ENCODE results near the gene CTIF.

Gene CTIF

GRCh38 chr18:48871391-48872166, 332.7 kb downstream of the CTIF start:
- DNase-seq (ENCODE audit: insufficient read length, low spot score) (no peak), FAIRE-seq (no peak)
- TF ChIP-seq CTCF (IDR thresholded peaks at IDR 0.05; ENCODE audit: insufficient read depth, missing control alignments), result no peak

GRCh38 chr18:48872234-48873145, 333.7 kb downstream of the CTIF start:
- FAIRE-seq (no peak), DNase-seq (ENCODE audit: insufficient read length, low spot score) (no peak)
- no peak for TF ChIP-seq CTCF (IDR thresholded peaks at IDR 0.05; ENCODE audit: insufficient read depth, missing control alignments)

DNA sequence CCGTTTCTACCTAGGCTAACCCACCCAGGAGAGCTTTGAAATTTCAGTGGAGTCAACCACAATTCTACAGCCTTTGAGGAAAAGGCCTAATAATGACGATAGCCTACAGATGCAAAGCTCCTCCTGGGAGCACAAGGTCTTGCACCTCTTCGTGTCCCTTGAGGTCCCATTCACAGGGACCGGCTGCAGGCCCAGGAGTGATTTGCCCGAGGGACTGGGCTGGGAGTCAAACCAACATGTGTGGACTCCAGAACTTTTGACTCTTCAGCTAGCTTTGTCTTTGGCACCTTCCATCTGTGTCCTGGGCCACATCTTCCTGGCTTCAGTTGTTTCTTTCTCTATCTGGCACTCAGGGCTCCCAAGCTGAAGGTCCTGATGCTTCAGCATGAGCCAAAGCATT, 335.4 kb downstream of the CTIF start:
- FAIRE-seq (no peak), DNase-seq (ENCODE audit: insufficient read length, low spot score) (no peak)
- no peak for TF ChIP-seq CTCF (IDR thresholded peaks at IDR 0.05; ENCODE audit: insufficient read depth, missing control alignments)

DNA sequence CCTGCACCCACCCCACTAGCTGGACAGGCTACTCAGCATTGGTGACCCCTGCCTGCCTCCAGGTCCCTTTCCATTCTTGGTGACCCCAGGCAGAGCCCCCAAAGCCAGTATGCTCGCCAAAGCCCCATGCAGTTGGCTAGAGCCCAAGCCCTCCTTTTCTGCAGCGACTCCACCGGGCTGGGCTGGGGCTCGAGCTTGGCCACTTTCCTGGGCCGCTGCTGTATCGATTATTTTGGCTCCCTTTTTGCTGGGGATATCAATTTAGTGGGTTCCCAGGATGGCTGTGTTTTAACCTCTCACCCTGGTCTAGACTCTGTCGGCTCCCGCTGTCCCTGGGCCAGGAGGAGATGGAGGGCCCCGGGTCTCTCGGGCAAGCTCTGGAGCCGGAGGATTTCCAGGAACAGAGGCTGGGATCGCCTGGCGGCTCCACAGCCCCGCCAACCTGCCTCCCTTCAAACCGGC, 335.9 kb downstream of the CTIF start:
- no peak for FAIRE-seq
- no peak for TF ChIP-seq CTCF (IDR thresholded peaks at IDR 0.05; ENCODE audit: insufficient read depth, missing control alignments)
- no peak for DNase-seq (ENCODE audit: insufficient read length, low spot score)

- DNase-seq (ENCODE audit: insufficient read length, low spot score), result no peak
- no peak for TF ChIP-seq CTCF (IDR thresholded peaks at IDR 0.05; ENCODE audit: insufficient read depth, missing control alignments)
- no peak for FAIRE-seq
Observed at GRCh38 chr18:48875314-48875941, 336.6 kb downstream of the CTIF start.

DNA sequence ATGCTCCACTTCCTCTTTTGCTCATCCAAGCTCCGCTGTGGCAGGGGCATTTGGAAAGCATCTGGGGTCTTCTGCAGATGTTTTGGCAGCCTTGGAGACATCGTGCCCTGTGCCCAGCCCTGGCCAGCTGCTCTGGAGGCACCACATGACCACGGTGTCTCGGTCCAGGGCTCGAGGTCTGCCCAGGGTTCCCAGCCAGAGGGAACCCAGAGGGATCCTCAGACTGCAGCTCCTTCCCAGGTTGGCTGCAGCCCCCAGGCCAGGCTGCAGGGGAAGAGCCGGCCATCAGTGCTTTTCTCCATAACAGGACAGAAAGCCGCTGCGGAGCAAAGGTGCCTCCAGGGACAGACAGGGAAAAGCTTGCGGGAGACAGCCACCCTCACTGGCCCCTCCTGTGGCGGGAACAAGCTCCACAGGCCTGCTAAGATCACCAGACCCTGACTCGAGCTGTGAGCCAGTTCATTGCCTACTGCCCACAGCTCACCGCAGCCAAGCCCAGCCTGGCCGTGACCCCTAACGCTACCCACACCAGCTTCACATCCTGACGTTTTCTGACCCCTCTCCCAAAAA, 337.2 kb downstream of the CTIF start:
- DNase-seq (ENCODE audit: insufficient read length, low spot score) (no peak), FAIRE-seq (no peak)
- TF ChIP-seq CTCF (IDR thresholded peaks at IDR 0.05; ENCODE audit: insufficient read depth, missing control alignments), result no peak
